HL-60 (cell line): Measurements from ENCODE around the gene GRIP2.

Source experiments
- DNase-seq, 2 experiments: peaks; one replicate each; pipeline ENCODE4 v3.0.0-alpha.2; 2010 to 2020; ENCODE audit warnings: low read depth in 1 of 2, low spot score in 1 of 2
- H3K27ac ChIP-seq: fragments of 250-450 bp; sonication (Bioruptor Pico); replicated peaks from 2 replicates; pipeline ENCODE4 v1.5.1; 2020; ENCODE audit warnings: mild to moderate bottlenecking, moderate library complexity
- H3K27me3 ChIP-seq: fragments of 250-450 bp; sonication (Bioruptor Pico); 2 replicates; pipeline ENCODE4 v1.5.1; 2021; ENCODE audit warnings: mild to moderate bottlenecking, moderate library complexity; ENCODE audit not compliant: insufficient read depth, poor library complexity, severe bottlenecking
- H3K4me3 ChIP-seq: replicated peaks from 2 replicates; pipeline ENCODE4 v1.5.1; 2011; ENCODE audit warnings: mild to moderate bottlenecking, control low read depth, low read length; ENCODE audit not compliant: insufficient read depth
- GABPA ChIP-seq: IDR thresholded peaks from 2 replicates; pipeline ENCODE4 v1.6.1; 2012; ENCODE audit warnings: low read depth
- POLR2AphosphoS5 ChIP-seq: IDR thresholded peaks from 2 replicates; pipeline ENCODE4 v1.6.1; 2012; ENCODE audit warnings: low read depth
- SPI1 ChIP-seq: IDR thresholded peaks from 2 replicates; pipeline ENCODE4 v1.6.1; 2012; ENCODE audit warnings: low read depth, mild to moderate bottlenecking, borderline replicate concordance
- TF ChIP-seq, protein P1 (sequence below): IDR thresholded peaks from one replicate; pipeline ENCODE4 v1.5.1; 2011; ENCODE audit warnings: low read length, control low read depth, inconsistent platforms; ENCODE audit not compliant: insufficient read depth
- TF ChIP-seq, protein P2 (sequence below): IDR thresholded peaks from 2 replicates; pipeline ENCODE4 v1.6.1; 2012; ENCODE audit warnings: low read depth; ENCODE audit not compliant: insufficient replicate concordance

GRIP2 gene

DNA sequence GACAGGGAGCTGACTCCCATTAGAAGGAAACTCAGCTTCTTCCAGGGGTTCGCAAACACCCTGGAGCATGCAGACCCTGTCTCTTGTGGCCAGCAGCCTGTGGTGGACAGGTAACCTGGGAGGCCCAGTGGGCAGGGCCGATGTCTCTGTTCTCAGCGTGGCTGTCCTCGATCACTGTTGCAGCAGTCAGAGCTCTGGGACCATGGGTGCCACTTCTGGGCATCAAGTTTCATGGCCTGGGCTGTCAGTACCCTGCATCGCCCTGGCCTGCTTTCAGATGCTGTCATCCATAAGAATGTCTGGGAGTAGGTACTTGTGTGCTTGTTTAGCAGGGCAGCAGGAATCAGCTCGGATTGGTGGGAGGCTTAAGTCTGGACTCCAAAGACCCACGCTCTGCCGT, 83.3 kb downstream of the GRIP2 start:
- no peaks in the 10 kb centered on the region for H3K27me3 ChIP-seq
- no peak overlapping the region for H3K4me3 ChIP-seq
- no peak for TF ChIP-seq GABPA
- TF ChIP-seq, protein P1, sequence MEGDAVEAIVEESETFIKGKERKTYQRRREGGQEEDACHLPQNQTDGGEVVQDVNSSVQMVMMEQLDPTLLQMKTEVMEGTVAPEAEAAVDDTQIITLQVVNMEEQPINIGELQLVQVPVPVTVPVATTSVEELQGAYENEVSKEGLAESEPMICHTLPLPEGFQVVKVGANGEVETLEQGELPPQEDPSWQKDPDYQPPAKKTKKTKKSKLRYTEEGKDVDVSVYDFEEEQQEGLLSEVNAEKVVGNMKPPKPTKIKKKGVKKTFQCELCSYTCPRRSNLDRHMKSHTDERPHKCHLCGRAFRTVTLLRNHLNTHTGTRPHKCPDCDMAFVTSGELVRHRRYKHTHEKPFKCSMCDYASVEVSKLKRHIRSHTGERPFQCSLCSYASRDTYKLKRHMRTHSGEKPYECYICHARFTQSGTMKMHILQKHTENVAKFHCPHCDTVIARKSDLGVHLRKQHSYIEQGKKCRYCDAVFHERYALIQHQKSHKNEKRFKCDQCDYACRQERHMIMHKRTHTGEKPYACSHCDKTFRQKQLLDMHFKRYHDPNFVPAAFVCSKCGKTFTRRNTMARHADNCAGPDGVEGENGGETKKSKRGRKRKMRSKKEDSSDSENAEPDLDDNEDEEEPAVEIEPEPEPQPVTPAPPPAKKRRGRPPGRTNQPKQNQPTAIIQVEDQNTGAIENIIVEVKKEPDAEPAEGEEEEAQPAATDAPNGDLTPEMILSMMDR, result no peak
- no peak for TF ChIP-seq POLR2AphosphoS5
- TF ChIP-seq, protein P2, sequence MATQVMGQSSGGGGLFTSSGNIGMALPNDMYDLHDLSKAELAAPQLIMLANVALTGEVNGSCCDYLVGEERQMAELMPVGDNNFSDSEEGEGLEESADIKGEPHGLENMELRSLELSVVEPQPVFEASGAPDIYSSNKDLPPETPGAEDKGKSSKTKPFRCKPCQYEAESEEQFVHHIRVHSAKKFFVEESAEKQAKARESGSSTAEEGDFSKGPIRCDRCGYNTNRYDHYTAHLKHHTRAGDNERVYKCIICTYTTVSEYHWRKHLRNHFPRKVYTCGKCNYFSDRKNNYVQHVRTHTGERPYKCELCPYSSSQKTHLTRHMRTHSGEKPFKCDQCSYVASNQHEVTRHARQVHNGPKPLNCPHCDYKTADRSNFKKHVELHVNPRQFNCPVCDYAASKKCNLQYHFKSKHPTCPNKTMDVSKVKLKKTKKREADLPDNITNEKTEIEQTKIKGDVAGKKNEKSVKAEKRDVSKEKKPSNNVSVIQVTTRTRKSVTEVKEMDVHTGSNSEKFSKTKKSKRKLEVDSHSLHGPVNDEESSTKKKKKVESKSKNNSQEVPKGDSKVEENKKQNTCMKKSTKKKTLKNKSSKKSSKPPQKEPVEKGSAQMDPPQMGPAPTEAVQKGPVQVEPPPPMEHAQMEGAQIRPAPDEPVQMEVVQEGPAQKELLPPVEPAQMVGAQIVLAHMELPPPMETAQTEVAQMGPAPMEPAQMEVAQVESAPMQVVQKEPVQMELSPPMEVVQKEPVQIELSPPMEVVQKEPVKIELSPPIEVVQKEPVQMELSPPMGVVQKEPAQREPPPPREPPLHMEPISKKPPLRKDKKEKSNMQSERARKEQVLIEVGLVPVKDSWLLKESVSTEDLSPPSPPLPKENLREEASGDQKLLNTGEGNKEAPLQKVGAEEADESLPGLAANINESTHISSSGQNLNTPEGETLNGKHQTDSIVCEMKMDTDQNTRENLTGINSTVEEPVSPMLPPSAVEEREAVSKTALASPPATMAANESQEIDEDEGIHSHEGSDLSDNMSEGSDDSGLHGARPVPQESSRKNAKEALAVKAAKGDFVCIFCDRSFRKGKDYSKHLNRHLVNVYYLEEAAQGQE, result no peak
- no peak for TF ChIP-seq SPI1
- H3K27ac ChIP-seq, result no peak overlapping the region
- no peak for DNase-seq

DNA sequence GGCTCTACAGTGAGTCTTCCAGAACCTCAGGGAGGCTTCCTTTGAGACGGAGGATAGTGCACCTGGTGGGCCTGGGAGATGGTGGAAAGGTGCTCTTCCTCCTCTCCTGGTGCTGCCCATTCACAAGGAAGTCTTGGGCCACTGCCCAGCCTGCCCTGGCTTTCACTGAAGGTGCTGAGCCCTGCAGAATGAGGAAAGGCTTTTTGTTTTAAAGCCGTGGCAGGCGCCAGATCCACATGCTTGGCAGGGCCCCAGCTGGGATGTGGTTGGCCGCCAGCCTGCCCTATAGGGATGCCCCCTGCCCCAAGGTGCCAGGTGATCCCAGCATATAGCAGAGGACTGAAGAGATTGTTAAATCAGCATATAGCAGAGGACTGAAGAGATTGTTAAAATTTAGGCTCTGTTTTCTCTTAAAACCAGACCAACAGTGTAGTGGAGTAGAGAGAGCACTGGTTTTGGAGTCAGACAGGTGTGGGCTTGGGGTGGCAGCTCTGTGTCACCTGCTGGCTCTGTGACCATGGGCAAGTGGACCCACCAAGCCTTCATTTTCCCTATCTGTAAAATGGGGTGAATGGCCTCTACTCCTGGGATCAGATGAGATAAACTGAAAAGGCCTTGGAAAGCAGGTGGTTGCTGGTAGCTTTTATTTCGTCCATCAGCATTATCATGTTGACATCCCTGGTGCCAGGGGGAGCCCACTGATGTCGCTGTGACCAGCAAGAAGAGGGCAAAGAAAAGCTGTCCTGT, 84.4 kb downstream of the GRIP2 start:
- TF ChIP-seq, protein P1, result no peak
- TF ChIP-seq SPI1, result no peak
- TF ChIP-seq POLR2AphosphoS5, result no peak; the same call in 1 of the 2 replicates
- no peak for TF ChIP-seq GABPA
- TF ChIP-seq, protein P2, result no peak
- DNase-seq, result no peak

DNA sequence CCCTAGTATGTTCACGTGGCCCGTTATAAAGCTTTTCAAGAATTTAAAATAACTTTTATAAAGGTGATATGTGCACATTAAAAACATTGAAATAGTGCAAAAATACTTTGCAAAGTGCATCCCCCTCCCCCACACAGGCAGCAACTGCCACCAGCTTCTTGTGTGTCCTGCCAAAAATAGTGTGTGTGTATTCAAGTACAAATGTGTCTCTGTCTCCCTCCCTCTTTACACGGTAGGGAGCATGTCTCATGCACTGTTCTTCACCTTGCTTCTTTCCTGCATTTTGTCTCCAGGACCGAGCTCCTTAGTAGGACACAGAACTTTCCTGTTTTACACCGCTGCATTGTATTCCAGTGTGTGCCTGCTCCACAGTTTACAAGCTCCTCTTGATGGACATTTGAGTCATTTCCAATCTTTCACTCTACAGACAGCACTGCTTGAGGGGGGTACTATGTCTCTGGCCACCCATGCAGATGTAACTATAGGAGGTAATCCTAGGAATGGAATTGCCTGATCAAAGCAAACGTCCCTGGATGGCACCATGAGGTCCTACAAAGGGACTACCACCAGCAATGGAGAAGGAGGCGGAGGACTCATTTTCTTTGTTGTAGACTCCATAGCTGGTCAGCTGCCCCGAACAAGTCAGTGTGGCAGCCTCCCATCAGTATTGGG, 85.4 kb downstream of the GRIP2 start:
- H3K4me3 ChIP-seq, result no peak overlapping the region
- no peak overlapping the region for H3K27ac ChIP-seq

More for the DNA sequence above, 84.4 kb downstream of the GRIP2 start:
- Histone ChIP-seq H3K27ac (no peak overlapping the region), H3K4me3 (no peak overlapping the region), H3K27me3 (no peaks in the 10 kb centered on the region)

More for the DNA sequence above, 85.4 kb downstream of the GRIP2 start:
- no peaks in the 10 kb centered on the region for H3K27me3 ChIP-seq
- TF ChIP-seq, protein P1, result no peak
- TF ChIP-seq POLR2AphosphoS5, result no peak
- TF ChIP-seq SPI1, result no peak
- TF ChIP-seq, protein P2, result no peak
- no peak for TF ChIP-seq GABPA
- DNase-seq, result no peak
